HuH-7.5 (cell line): Measurements from ENCODE around the gene LAMB1.
"Not testable (repeated sequence)": the region's sequence is repeated elsewhere in the genome, so short reads cannot be mapped to it uniquely, and the experiment has no call there.

Experiments used
- DNase-seq: peaks from one replicate; pipeline ENCODE4 v3.0.0; 2011; ENCODE audit warnings: low spot score

LAMB1 gene

DNA sequence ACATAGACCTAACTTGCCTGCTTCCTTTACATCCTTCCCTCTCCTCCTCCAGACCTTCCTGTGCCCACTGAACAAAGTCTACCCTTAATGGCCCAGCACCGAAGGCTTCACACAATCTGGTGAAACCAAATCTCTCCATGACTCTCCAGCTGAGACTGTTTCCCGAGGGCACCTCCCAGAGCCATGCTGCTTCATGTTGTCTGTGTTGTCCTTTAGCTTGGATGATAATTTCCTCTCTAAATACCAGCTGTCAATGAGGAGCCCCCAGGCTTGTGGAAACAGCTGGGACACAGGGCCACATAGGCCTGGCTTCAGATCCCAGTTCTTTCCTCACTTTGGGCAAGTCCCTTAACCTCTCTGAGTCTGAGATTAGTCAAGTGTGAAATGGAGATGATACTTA, 57.6 kb downstream of the LAMB1 start:
- DNase-seq: no peak

GRCh38 chr7:107944411-107945169, 58.4 kb downstream of the LAMB1 start:
- DNase-seq: no peak

DNA sequence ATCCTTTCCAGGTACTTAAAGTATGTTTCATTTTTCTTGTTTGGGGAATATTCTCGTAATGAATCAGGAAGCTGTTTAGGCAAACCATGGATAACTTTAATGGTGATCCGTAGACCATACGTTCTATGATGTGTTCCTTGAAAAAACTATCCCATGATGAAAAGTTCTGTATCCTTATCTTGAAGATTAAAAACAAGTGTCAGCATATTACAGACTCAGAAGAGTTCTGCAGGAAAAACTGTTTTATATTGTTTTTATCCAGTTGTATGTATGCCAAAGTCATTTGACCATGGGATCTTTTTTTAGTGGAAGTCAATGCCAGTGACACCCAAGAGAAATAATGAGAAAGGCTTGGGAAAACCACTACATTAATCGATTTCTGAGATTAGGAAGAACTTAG, 59.9 kb downstream of the LAMB1 start:
- no peak for DNase-seq

DNA sequence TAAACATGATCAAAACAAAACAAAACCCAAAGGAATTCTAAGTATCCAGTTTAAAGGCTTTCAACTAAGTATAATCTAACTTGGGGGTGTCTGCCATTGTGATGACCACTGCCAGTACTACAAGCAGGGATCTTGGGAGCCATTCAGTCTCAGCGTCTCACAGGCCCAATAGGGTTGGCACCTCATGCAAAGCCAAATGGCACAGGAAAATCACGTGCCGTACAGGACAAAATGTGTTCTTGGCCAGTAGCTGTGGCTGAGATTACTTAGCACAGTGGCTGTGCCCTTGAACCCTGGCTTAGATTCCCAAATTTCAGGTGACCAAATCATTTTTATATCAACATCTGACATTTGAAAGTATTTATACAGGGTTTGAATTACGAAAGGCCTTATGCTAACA, 62.0 kb downstream of the LAMB1 start:
- DNase-seq: no peak

- no peak for DNase-seq
Observed at GRCh38 chr7:107939573-107940489, 63.1 kb downstream of the LAMB1 start.

GRCh38 chr7:107938456-107939250, 64.3 kb downstream of the LAMB1 start:
- no peak for DNase-seq

DNA sequence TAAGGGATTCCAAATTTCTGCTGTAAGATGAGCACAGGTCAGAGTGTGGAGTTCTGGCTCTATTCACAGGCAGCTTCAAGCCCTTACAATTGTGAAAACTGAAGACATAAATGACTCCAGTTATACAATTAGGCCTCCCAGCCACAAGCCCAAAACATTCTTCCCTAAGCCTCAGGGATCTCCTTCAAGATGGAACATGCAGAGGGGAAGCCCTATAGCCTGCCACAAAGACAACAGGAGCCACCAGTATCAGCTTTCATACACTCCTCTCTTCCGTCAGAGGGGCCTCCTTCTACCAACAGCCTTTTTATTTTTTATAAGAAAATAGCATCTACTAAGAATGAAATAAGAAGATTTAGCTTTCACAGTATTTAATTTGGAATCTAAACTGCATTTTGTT, 65.4 kb downstream of the LAMB1 start:
- no peak for DNase-seq

DNA sequence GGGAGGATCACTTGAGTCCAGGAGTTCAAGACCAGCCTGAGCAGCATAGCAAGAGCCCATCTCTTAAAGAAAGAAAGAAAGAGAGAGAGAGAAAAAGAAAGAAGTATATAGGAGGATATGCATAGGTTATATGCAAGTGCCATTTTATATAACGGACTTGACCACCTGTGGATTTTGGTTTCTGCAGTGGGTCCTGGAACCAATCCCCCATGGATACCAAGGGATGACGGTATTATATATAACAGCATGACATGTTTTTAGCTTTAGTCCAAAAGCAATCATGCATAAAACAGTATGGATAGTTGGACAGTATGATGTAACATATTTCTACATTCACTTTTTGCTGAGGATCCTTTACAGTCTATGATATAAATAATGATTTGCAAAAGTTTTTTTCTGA, 66.6 kb downstream of the LAMB1 start:
- no peak for DNase-seq

GRCh38 chr7:107934991-107935770, 67.8 kb downstream of the LAMB1 start:
- DNase-seq: no peak

GRCh38 chr7:107933386-107934013, 69.5 kb downstream of the LAMB1 start:
- DNase-seq: no peak

DNA sequence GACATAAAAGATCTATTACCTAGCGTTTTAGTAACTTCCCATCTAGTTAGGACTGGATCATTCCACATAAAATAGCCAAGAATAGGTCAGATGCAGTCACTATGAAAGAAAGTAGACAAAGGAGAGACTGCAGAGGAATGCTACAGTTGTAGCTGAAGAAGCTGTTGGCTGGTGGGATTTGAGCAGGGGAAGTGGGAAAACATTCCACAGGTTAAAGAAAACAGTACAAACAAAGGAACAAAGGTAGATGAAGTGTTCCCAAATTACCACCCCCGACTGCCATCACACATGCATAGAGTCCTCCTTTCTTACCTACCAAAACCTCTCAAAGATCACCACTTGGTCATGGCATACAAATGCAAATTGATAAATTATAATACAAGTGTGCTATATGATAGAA, 70.2 kb downstream of the LAMB1 start:
- no peak for DNase-seq

GRCh38 chr7:107931740-107932515, 71.0 kb downstream of the LAMB1 start:
- no peak for DNase-seq

GRCh38 chr7:107926481-107926880, 76.5 kb downstream of the LAMB1 start:
- no peak for DNase-seq

DNA sequence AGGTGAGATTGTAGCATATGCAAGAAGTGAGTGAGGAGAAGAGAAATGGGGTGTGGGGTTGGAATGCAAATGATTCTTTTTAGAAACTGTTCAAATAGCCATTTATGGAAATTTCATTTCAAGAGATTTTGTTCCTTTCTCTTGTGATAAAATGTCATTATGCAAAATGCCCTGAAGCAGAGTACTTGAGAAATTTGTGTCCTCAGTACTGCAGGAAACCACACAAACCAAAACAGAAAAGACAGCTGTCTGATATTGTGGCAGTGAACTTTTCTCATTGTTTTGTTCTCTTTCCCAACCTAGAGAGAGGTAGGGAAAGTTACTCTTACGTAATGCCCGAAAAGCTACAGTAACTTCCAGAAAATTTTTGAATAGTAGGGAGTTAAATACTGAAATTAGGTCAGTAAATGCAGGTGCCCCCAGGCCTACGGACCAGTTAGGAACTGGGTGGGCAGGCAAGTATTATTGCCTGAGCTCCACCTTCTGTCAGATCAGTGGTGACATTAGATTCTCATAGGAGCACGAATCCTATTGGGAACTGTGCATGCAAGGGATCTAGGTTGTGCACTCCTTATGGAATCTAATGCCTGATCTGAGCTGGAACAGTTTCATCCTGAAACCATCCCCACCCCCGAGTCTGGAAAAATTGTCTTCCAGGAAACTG, 78.0 kb downstream of the LAMB1 start:
- no peak for DNase-seq

DNA sequence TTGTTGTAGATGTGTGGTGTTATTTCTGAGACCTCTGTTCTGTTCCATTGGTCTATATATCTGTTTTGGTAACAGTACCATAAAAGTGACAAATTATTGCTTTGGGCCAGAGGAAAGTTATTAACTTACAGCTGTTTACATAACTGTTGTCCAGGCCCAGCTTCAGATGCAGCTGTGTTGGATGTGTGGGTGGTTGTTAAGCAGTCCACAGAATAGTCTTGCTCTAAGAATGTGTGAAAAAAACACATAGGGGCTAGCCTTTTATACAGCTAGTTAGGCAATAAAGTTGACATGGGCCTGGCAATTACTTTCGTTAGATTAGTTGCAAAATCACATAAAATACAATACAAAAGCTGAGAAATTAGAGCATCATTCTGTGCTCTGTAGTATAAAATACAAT, 80.1 kb downstream of the LAMB1 start:
- no peak for DNase-seq

- not testable (repeated sequence) for DNase-seq
Observed at GRCh38 chr7:107921826-107922225, 81.1 kb downstream of the LAMB1 start.

DNA sequence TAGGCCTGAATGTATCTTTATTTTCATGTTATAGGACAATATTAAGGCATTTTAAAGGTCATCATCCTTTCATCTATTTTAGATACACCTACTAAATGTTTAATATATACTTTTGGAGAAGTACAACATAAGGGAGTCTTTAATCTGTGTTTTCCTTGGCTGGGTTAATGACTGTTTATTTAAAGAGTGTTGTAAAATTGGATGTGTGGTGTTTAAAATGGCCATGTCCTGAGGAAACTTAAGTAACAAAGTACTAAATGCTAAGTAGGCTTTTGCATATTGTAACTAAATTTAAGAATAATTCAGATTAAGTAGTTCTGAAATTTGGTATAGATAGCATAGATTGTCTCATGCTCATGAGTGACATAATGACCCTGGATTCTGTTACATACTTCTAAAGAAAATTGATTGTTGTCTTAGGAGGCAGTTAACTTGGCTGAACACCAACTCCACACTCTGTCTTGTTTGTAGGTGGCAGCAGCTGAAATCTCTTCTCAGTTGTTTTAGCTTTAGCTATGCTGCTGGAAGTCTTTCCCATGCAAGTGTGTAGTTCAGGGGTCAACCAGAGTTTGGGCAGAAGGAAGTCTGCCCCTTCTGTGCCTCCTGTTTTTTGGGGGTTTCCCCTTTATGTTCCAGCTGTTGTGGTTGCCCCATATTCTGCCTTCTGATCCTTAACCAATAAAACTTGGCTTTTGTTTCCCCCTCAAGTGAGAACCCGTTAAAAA, 82.8 kb downstream of the LAMB1 start:
- DNase-seq: no peak

GRCh38 chr7:107918948-107919347, 84.0 kb downstream of the LAMB1 start:
- no peak for DNase-seq
